Heart right ventricle (tissue), 16 donors: ENCODE data around the gene HTRA3. TPM values are rescaled to one million over a fixed set of nuclear protein-coding genes. Genes with fewer than 3 reads are reported as not detected.

Experiments
- ATAC-seq, 8 donors: fragments of 200-7000 bp; cut with Tn5 transposase; one replicate each; pipeline ENCODE4 v1.9.1; 2020; ENCODE audit warnings: mild to moderate bottlenecking in 8 of 8, moderate library complexity in 8 of 8, moderate number of reproducible peaks in 1 of 8
- DNase-seq, 2 donors: peaks; one replicate each; pipeline ENCODE4 v3.0.0-alpha.2; 2020
- H3K27ac ChIP-seq, 10 donors: fragments of 200-600 bp; sonication (generic) in 2 of 10; one replicate each; pipeline versions ENCODE4 v1.5.0 to v1.8.0; 2020 to 2022; ENCODE audit warnings: mild to moderate bottlenecking in 3 of 10
- H3K27me3 ChIP-seq, 7 donors: fragments of 200-600 bp; one replicate each; pipeline ENCODE4 v1.8.0; 2021 to 2022; ENCODE audit warnings: mild to moderate bottlenecking in 2 of 7
- H3K36me3 ChIP-seq, 9 donors: fragments of 200-600 bp; sonication (generic) in 1 of 9; one replicate each; pipeline versions ENCODE4 v1.5.0 to v1.8.0; 2020 to 2022; ENCODE audit warnings: mild to moderate bottlenecking in 2 of 9
- H3K4me1 ChIP-seq, 9 donors: fragments of 200-600 bp; sonication (generic) in 1 of 9; one replicate each; pipeline versions ENCODE4 v1.5.0 to v1.8.0; 2020 to 2022; ENCODE audit warnings: mild to moderate bottlenecking in 4 of 9
- H3K4me3 ChIP-seq, 10 donors: fragments of 200-600 bp; sonication (generic) in 2 of 10; one replicate each; pipeline versions ENCODE4 v1.5.0 to v1.8.0; 2020 to 2022; ENCODE audit warnings: mild to moderate bottlenecking in 7 of 10, moderate library complexity in 2 of 10
- H3K9me3 ChIP-seq, 11 donors: fragments of 200-600 bp in 10 of 11; sonication (generic) in 2 of 11; one replicate each; pipeline versions ENCODE4 v1.5.0 to v1.8.0; 2013 to 2022; ENCODE audit warnings: mild to moderate bottlenecking in 2 of 11, control low read depth in 1 of 11, moderate library complexity in 1 of 11
- CTCF ChIP-seq, 9 donors: fragments of 200-600 bp; sonication (generic) in 2 of 9; IDR thresholded peaks; one replicate each; pipeline versions ENCODE4 v1.5.0 to v1.8.0; 2021 to 2022; ENCODE audit warnings: antibody characterized with exemption in 9 of 9, mild to moderate bottlenecking in 5 of 9, moderate library complexity in 1 of 9
- WGBS, 2 donors: extraction: QIAGEN DNeasy Blood & Tissue Kit; methylation state at CpG; one replicate each; pipeline ENCODE4 v1.1.7; 2013; ENCODE audit warnings: inconsistent platforms in 1 of 2; 5-methylcytosine and 5-hydroxymethylcytosine counted together
- intact Hi-C, 10 donors: fragments of 100-400 bp; cut with DNase I; formaldehyde crosslinking; loops; one replicate each; pipeline versions ENCODE4 v1.11.1 to v1.14.2; 2022
- polyA plus RNA-seq, 2 donors: library from polyadenylated mRNA; stranded (reverse); fragments of 200-250 nt; gene quantifications; one replicate each; pipeline ENCODE4 v1.2.3, GENCODE V29; 2013
- total RNA-seq, 10 donors: library from RNA; stranded (reverse); fragmentation: NEBNext Ultra II Directional in 3 of 10; extraction: Animal tissue kit (Norgen Biotek cat#: 25700) in 3 of 10; gene quantifications; one replicate each; pipeline versions ENCODE4 v1.2.1 to v1.2.4, GENCODE V29; 2021 to 2023
- donor health status: Arrhythmogenic right ventricular cardiomyopathy.
- donor health status: ischemic (EF 13 %, LVEDD 7.1; RV severe dilation, severe dysfunction).
- donor health status: healthy with polysubstance abuse.
- donor health status: DM: no; HTN: yes; CAD: no.
- donor health status: DM: no; HTN: no; CAD: no.
- donor health status: ischemic (EF 25% LVEDD 6.9; RV normal size, moderate dysfunction).
- donor health status: ischemic (EF 25% LVEDD 5.7; RV mildly dilated, moderate dysfunction).
- donor health status: healthy.
- donor health status: DM: yes; HTN: yes; CAD: no.
- donor health status: Ischemic cardiomyopathy.
- donor health status: ischemic (EF 35%, LVEDD 5.7; RV mildly dilated, moderate dysfunction).
- donor health status: nonischemic (EF 11% LVEDD 7.7; RV severe dilation, severe dysfunction).
- donor health status: DM: yes; HTN: yes; CAD: no.
- donor health status: PGD.
- donor health status: ischemic (EF 29% LVEDD 5.4; RV normal size, mild dysfunction).
- donor health status: nonischemic (EF 23%, LVEDD 6.1; RV moderate dilation, normal function).

Gene HTRA3
- total and polyA plus RNA-seq, 12 donors = 20.2 to 82.5 (median 54.2) TPM

- peaks cover 0 to 12% (median 0%) of the 10 kb centered on the region in 9 donors for H3K36me3 ChIP-seq
- peak overlapping the region in 5 of 10 donors; percentile 9 to 39 (median 23) for H3K27ac ChIP-seq
- ATAC-seq (peak in 1 of 8 donors; percentile 8), DNase-seq (peak in 1 of 2 donors; percentile 28)
- no peak for TF ChIP-seq CTCF (IDR thresholded peaks at IDR 0.05)
- intact Hi-C loops = loop anchor here in 1 of 10 donors (10.0 kb wide), 1 partner anchor 126 kb away; no protein-coding TSS in a partner anchor
- WGBS, 2 donors = 52 to 61% methylated on average over 17 of the region's 17 CpGs
- no peak overlapping the region for H3K4me3 ChIP-seq
- no peaks in the 10 kb centered on the region for H3K27me3 ChIP-seq
- H3K9me3 ChIP-seq = no peaks in the 10 kb centered on the region
- H3K4me1 ChIP-seq = peaks cover 47 to 84% (median 66%) of the 10 kb centered on the region in 9 donors
Observed at GRCh38 chr4:8278421-8279287, 9.1 kb downstream of the HTRA3 start.

GRCh38 chr4:8279321-8280157 is 10.0 kb downstream of the HTRA3 start:
- Histone ChIP-seq H3K4me3 (no peak overlapping the region), H3K27ac (peak overlapping the region in 2 of 10 donors; percentile 6 to 21), H3K9me3 (no peaks in the 10 kb centered on the region), H3K4me1 (peaks cover 42 to 77% (median 58%) of the 10 kb centered on the region in 9 donors), H3K27me3 (no peaks in the 10 kb centered on the region), H3K36me3 (peaks cover 0 to 17% (median 0%) of the 10 kb centered on the region in 9 donors)
- ATAC-seq (no peak), DNase-seq (peak in 1 of 2 donors; percentile 9)
- whole genome bisulfite sequencing, 2 donors = 87 to 90% methylated on average over 22 of the region's 22 CpGs
- TF ChIP-seq CTCF (IDR thresholded peaks at IDR 0.05) = no peak
- intact Hi-C loops = loop anchor here in 1 of 10 donors (10.0 kb wide), 1 partner anchor 125 kb away; no protein-coding TSS in a partner anchor

- ATAC-seq = no peak
- whole genome bisulfite sequencing, 2 donors = 89 to 91% methylated on average over 25 of the region's 25 CpGs
- intact Hi-C loops = no loop called here
- Histone ChIP-seq H3K9me3 (no peaks in the 10 kb centered on the region), H3K27ac (peak overlapping the region in 1 of 10 donors; percentile 49), H3K36me3 (peaks cover 0 to 17% (median 0%) of the 10 kb centered on the region in 9 donors), H3K4me1 (peaks cover 39 to 76% (median 51%) of the 10 kb centered on the region in 9 donors), H3K4me3 (no peak overlapping the region), H3K27me3 (no peaks in the 10 kb centered on the region)
- no peak for TF ChIP-seq CTCF (IDR thresholded peaks at IDR 0.05)
- DNase-seq = no peak
Observed at GRCh38 chr4:8280158-8280875, 10.8 kb downstream of the HTRA3 start.
